Gastroesophageal sphincter (tissue), 4 donors: Measurements from ENCODE around the gene HSP90AB1. TPM values are rescaled to one million over a fixed set of nuclear protein-coding genes. Genes with fewer than 3 reads are reported as not detected.

Experiments used
- ATAC-seq: fragments of 150-250 bp; one replicate; pipeline ENCODE4 v1.9.1; 2016; ENCODE audit warnings: mild to moderate bottlenecking, moderate library complexity
- H3K27ac ChIP-seq, 4 donors: fragments of 200-600 bp; sonication (generic) in 3 of 4; 1 replicate in 3 of 4; 2 replicates in 1 of 4; pipeline ENCODE4 v1.5.1; 2016 to 2019
- H3K27me3 ChIP-seq: fragments of 200-600 bp; sonication (generic); one replicate; pipeline ENCODE4 v1.5.1; 2019
- H3K36me3 ChIP-seq, 2 donors: fragments of 200-600 bp; sonication (generic); one replicate each; pipeline ENCODE4 v1.5.1; 2019; ENCODE audit warnings: control low read depth in 1 of 2
- H3K4me1 ChIP-seq, 3 donors: fragments of 200-600 bp; sonication (generic); 1 replicate in 2 of 3; 2 replicates in 1 of 3; pipeline ENCODE4 v1.5.1; 2016 to 2019; ENCODE audit warnings: control low read depth in 2 of 3
- H3K4me3 ChIP-seq, 2 donors: fragments of 200-600 bp; sonication (generic); one replicate each; pipeline ENCODE4 v1.5.1; 2019; ENCODE audit warnings: mild to moderate bottlenecking in 1 of 2, moderate library complexity in 1 of 2
- H3K9me3 ChIP-seq, 3 donors: fragments of 200-600 bp; sonication (generic); one replicate each; pipeline ENCODE4 v1.5.1; 2017 to 2019; ENCODE audit warnings: control low read depth in 2 of 3
- EP300 ChIP-seq: sonication (generic); formaldehyde crosslinking; IDR thresholded peaks from one replicate; pipeline ENCODE4 v1.6.1; 2017; ENCODE audit warnings: antibody characterized with exemption, mild to moderate bottlenecking
- POLR2A ChIP-seq, 2 donors: fragments of 450-650 bp; IDR thresholded peaks; one replicate each; pipeline ENCODE4 v1.6.1; 2017; ENCODE audit warnings: antibody characterized with exemption in 2 of 2, mild to moderate bottlenecking in 2 of 2, moderate library complexity in 1 of 2
- POLR2AphosphoS5 ChIP-seq: sonication (generic); formaldehyde crosslinking; IDR thresholded peaks from one replicate; pipeline ENCODE4 v1.6.1; 2017; ENCODE audit warnings: antibody characterized with exemption
- WGBS, 2 donors: methylation state at CpG; one replicate each; pipeline ENCODE4 v1.1.5; 2018; ENCODE audit warnings: low coverage in 1 of 2; 5-methylcytosine and 5-hydroxymethylcytosine counted together
- total RNA-seq, 4 donors: library from RNA; depleted of rRNA; stranded (reverse); fragments of >200 nt; gene quantifications; one replicate each; pipeline ENCODE4 v1.1.0, GENCODE V29; 2016
- TF ChIP-seq, protein P1 (sequence below), 4 experiments: fragments of 200-600 bp in 2 of 4; fragments of 450-650 bp in 2 of 4; sonication (generic) in 1 of 4; IDR thresholded peaks; one replicate each; pipeline ENCODE4 v1.5.1; 2017 to 2019; ENCODE audit warnings: antibody characterized with exemption in 4 of 4, mild to moderate bottlenecking in 2 of 4, moderate library complexity in 2 of 4

Gene HSP90AB1
- total RNA-seq, 4 donors from 2014 or later, result 553 to 749 (median 626) TPM

DNA sequence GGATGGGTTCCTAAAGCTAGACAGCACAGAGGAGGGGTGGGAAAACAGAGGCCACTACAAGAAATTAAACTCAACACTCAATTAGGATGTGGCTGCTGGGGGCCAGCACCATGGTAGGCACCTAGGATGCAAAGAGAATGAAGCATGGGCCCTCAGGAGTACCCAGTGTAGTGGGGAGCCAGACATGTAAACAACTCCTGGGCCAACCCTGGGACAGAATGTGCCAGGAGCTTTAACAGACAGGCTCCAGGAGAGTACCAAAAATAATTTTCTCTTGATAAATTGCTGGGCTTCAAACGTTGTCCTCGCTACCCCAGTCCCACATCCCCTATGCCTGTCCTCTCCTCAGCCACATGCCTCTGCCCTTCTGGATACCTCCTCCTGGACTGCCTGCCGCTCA lies 25.0 kb downstream of the HSP90AB1 start:
- peaks cover 91% of the 10 kb centered on the region for H3K27me3 ChIP-seq
- no peak for ATAC-seq
- 18% methylated on average over 2 of the region's 3 CpGs; no CpG with 5 or more reads in 1 of the 2 donors for WGBS, 2 donors

DNA sequence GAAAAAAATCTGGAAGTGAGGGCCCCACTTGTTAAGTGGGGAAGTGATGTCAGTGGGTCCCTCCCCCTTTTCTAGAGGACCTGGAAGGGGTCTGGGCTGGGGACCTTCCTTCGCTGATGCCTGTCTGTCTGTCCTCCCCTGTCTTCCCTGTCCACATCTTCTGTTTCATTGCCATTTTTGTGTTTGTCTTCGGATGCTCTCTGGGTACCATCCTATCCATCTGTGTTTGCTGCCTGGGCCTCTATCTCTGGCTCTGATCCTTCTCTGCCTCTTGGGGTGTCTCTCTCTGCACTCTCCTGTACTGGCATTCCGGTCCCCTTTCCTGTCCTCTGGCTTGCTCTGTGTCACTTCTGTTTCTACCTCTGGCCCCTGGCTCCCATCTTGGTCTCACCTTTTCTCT lies 25.6 kb downstream of the HSP90AB1 start:
- TF ChIP-seq POLR2AphosphoS5 (no peak), POLR2A (IDR thresholded peaks at IDR 0.05) (no peak), EP300 (no peak)
- TF ChIP-seq, protein P1, sequence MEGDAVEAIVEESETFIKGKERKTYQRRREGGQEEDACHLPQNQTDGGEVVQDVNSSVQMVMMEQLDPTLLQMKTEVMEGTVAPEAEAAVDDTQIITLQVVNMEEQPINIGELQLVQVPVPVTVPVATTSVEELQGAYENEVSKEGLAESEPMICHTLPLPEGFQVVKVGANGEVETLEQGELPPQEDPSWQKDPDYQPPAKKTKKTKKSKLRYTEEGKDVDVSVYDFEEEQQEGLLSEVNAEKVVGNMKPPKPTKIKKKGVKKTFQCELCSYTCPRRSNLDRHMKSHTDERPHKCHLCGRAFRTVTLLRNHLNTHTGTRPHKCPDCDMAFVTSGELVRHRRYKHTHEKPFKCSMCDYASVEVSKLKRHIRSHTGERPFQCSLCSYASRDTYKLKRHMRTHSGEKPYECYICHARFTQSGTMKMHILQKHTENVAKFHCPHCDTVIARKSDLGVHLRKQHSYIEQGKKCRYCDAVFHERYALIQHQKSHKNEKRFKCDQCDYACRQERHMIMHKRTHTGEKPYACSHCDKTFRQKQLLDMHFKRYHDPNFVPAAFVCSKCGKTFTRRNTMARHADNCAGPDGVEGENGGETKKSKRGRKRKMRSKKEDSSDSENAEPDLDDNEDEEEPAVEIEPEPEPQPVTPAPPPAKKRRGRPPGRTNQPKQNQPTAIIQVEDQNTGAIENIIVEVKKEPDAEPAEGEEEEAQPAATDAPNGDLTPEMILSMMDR (IDR thresholded peaks at IDR 0.05), result no peak
- no peaks in the 10 kb centered on the region for H3K9me3 ChIP-seq
- peaks cover 97% of the 10 kb centered on the region for H3K27me3 ChIP-seq
- WGBS, 2 donors, result 82 to 100% methylated on average over 1 to 3 of the region's 3 CpGs
- H3K27ac ChIP-seq, result no peak overlapping the region
- no peak for ATAC-seq
- peaks cover 0 to 31% (median 4%) of the 10 kb centered on the region in 3 donors for H3K4me1 ChIP-seq
- no peaks in the 10 kb centered on the region for H3K36me3 ChIP-seq
- H3K4me3 ChIP-seq, result no peak overlapping the region

More for the DNA sequence above, 25.0 kb downstream of the HSP90AB1 start:
- no peaks in the 10 kb centered on the region for H3K36me3 ChIP-seq
- no peak overlapping the region for H3K4me3 ChIP-seq
- H3K27ac ChIP-seq, result no peak overlapping the region
- TF ChIP-seq, protein P1 (IDR thresholded peaks at IDR 0.05), result no peak
- TF ChIP-seq EP300, result no peak
- TF ChIP-seq POLR2A (IDR thresholded peaks at IDR 0.05), result no peak
- TF ChIP-seq POLR2AphosphoS5, result no peak
- H3K9me3 ChIP-seq, result no peaks in the 10 kb centered on the region
- peaks cover 0 to 31% (median 4%) of the 10 kb centered on the region in 3 donors for H3K4me1 ChIP-seq

DNA sequence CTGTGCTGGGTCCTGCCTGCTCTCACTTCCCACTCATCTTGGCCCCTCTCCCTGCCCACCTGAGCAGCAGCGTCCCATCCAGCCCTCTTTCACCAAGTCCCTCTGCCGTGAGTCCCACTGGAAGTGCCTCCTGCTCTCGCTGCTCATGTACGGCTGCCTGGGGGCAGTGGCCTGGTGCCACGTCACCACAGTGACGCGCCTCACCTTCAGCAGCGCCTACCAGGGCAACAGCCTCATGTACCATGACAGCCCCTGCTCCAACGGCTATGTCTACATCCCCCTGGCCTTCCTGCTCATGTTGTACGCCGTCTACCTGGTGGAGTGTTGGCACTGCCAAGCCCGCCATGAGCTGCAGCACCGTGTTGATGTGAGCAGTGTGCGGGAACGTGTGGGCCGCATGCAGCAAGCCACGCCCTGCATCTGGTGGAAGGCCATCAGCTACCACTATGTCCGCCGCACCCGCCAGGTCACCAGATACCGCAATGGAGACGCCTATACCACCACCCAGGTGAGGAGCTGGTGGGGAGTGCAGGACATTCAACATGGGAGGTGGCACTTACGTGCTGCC lies 26.2 kb downstream of the HSP90AB1 start:
- H3K27ac ChIP-seq, result no peak overlapping the region
- no peaks in the 10 kb centered on the region for H3K9me3 ChIP-seq
- no peak overlapping the region for H3K4me3 ChIP-seq
- TF ChIP-seq POLR2AphosphoS5 (no peak), EP300 (no peak), POLR2A (IDR thresholded peaks at IDR 0.05) (no peak)
- TF ChIP-seq, protein P1 (IDR thresholded peaks at IDR 0.05), result no peak
- 82 to 100% methylated on average over 1 to 4 of the region's 23 CpGs for WGBS, 2 donors
- peaks cover 100% of the 10 kb centered on the region for H3K27me3 ChIP-seq
- H3K36me3 ChIP-seq, result no peaks in the 10 kb centered on the region
- peaks cover 0 to 31% (median 4%) of the 10 kb centered on the region in 3 donors for H3K4me1 ChIP-seq
- ATAC-seq, result no peak

DNA sequence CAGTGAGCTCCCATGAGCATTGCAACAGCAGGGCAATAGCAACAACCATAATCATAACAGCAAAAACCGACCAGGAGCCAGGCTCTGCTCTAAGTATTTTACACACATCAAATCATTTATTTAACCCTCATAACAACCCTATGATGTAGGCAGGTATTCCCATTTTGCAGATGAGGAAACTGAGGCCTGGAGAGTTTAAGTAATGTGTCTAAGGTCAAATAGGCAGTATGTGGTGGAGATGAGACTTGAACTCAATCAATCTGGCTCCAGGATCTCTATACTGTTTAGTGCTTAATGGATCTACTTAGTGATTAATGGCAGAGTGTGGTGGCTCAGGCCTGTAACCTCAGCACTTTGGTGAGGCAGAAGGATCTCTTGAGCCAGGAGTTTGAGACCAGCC lies 26.7 kb downstream of the HSP90AB1 start:
- Histone ChIP-seq H3K36me3 (no peaks in the 10 kb centered on the region), H3K9me3 (no peaks in the 10 kb centered on the region), H3K27me3 (peaks cover 98% of the 10 kb centered on the region), H3K27ac (no peak overlapping the region), H3K4me3 (no peak overlapping the region), H3K4me1 (peaks cover 0 to 31% (median 4%) of the 10 kb centered on the region in 3 donors)
- 40% methylated on average over 1 of the region's 1 CpG; no CpG with 5 or more reads in 1 of the 2 donors for WGBS, 2 donors
- ATAC-seq, result no peak
- TF ChIP-seq, protein P1 (IDR thresholded peaks at IDR 0.05), result no peak
- TF ChIP-seq EP300 (no peak), POLR2AphosphoS5 (no peak), POLR2A (IDR thresholded peaks at IDR 0.05) (no peak)

DNA sequence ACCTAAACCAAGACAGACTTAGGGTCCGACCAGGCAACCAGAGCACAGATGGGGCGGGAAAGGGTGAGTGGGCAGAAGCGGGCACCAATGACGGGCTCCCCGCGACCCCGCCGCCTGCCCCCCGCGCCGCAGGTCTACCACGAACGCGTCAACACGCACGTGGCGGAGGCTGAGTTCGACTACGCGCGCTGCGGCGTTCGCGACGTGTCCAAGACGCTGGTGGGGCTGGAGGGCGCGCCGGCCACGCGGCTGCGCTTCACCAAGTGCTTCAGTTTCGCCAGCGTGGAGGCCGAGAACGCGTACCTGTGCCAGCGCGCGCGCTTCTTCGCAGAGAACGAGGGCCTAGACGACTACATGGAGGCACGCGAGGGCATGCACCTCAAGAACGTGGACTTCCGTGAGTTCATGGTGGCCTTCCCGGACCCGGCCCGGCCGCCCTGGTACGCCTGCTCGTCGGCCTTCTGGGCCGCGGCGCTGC lies 28.4 kb downstream of the HSP90AB1 start:
- no peaks in the 10 kb centered on the region for H3K9me3 ChIP-seq
- H3K4me1 ChIP-seq, result peaks cover 0 to 26% (median 4%) of the 10 kb centered on the region in 3 donors
- no peak overlapping the region for H3K27ac ChIP-seq
- no peak for ATAC-seq
- H3K27me3 ChIP-seq, result peaks cover 94% of the 10 kb centered on the region
- H3K36me3 ChIP-seq, result no peaks in the 10 kb centered on the region
- WGBS, 2 donors, result 60 to 93% methylated on average over 1 to 47 of the region's 59 CpGs
- TF ChIP-seq, protein P1 (IDR thresholded peaks at IDR 0.05), result no peak
- TF ChIP-seq POLR2A (IDR thresholded peaks at IDR 0.05) (no peak), POLR2AphosphoS5 (no peak), EP300 (no peak)
- peak overlapping the region in 1 of 2 donors; percentile 45 for H3K4me3 ChIP-seq
